ENCODE measurements around the gene GNB3. TPM values are rescaled to one million over a fixed set of nuclear protein-coding genes. Genes with fewer than 3 reads are reported as not detected.
"Not testable (repeated sequence)": the region's sequence is repeated elsewhere in the genome, so short reads cannot be mapped to it uniquely, and the experiment has no call there.

Gene GNB3
- total RNA-seq, 1 donor from 2014 or later = 0.08 TPM

- DNase-seq (ENCODE audit: low spot score) = no peak
- no peak for ATAC-seq
These were observed 18.1 kb downstream of the GNB3 start for GRCh38 chr12:6858799-6859198.

GRCh38 chr12:6860116-6860515 lies 19.4 kb downstream of the GNB3 start:
- no peak for ATAC-seq
- no peak for DNase-seq (ENCODE audit: low spot score)

GRCh38 chr12:6860942-6861341 lies 20.2 kb downstream of the GNB3 start:
- ATAC-seq (no peak), DNase-seq (ENCODE audit: low spot score) (no peak)

GRCh38 chr12:6861391-6861790 lies 20.7 kb downstream of the GNB3 start:
- ATAC-seq = no peak
- DNase-seq (ENCODE audit: low spot score) = no peak

- no peak for DNase-seq (ENCODE audit: low spot score)
These were observed 22.3 kb downstream of the GNB3 start for GRCh38 chr12:6863033-6863432.

GRCh38 chr12:6863586-6864321 lies 23.0 kb downstream of the GNB3 start:
- no peak for DNase-seq (ENCODE audit: low spot score)
- ATAC-seq = no peak

More at GRCh38 chr12:6863033-6863432, 22.3 kb downstream of the GNB3 start:
- no peak for ATAC-seq

- ATAC-seq; DNase-seq (ENCODE audit: low spot score): not testable (repeated sequence)
These were observed 24.6 kb downstream of the GNB3 start for GRCh38 chr12:6865307-6865706.

GRCh38 chr12:6866163-6866919 lies 25.6 kb downstream of the GNB3 start:
- no peak for ATAC-seq
- no peak for DNase-seq (ENCODE audit: low spot score)

GRCh38 chr12:6866920-6867412 lies 26.2 kb downstream of the GNB3 start:
- ATAC-seq = peak; percentile 70
- DNase-seq (ENCODE audit: low spot score) = peak; percentile 86

GRCh38 chr12:6867413-6868210 lies 26.9 kb downstream of the GNB3 start, which contains the start of gene TPI1:
Gene TPI1 (plus strand): TSS chr12:6867531. CDS start chr12:6867567, 36 bp downstream.
- peak; percentile 69 for DNase-seq (ENCODE audit: low spot score)

GRCh38 chr12:6868211-6869048 lies 27.7 kb downstream of the GNB3 start:
- DNase-seq (ENCODE audit: low spot score) (no peak), ATAC-seq (no peak)

More at GRCh38 chr12:6867413-6868210, 26.9 kb downstream of the GNB3 start, which contains the start of gene TPI1:
- peak; percentile 83 for ATAC-seq

GRCh38 chr12:6869049-6870021 lies 28.6 kb downstream of the GNB3 start:
- ATAC-seq (peak; percentile 20), DNase-seq (ENCODE audit: low spot score) (peak; percentile 78)

- DNase-seq (ENCODE audit: low spot score); ATAC-seq: not testable (repeated sequence)
These were observed 29.6 kb downstream of the GNB3 start for GRCh38 chr12:6870304-6870703.

GRCh38 chr12:6871052-6871957 lies 30.6 kb downstream of the GNB3 start:
- ATAC-seq (no peak), DNase-seq (ENCODE audit: low spot score) (no peak)

- ATAC-seq (peak; percentile 73), DNase-seq (ENCODE audit: low spot score) (peak; percentile 84)
These were observed 31.6 kb downstream of the GNB3 start for GRCh38 chr12:6872073-6873048.

All from left lobe of liver (tissue), 2 donors.